Fibroblast of lung (primary cell): Measurements from ENCODE around the gene GRAP2. TPM values are rescaled to one million over a fixed set of nuclear protein-coding genes. Genes with fewer than 3 reads are reported as not detected.

ENCODE experiments used
- DNase-seq, 2 donors: peaks; one replicate each; pipeline versions ENCODE4 v3.0.0 to v3.0.0-alpha.2; 2010; ENCODE audit warnings: low read depth in 2 of 2
- H2AFZ ChIP-seq: 2 replicates; pipeline ENCODE4 v1.5.1; 2012; ENCODE audit warnings: low read length, control low read depth, inconsistent platforms
- H3K27ac ChIP-seq: 2 replicates; pipeline ENCODE4 v1.5.1; 2011; ENCODE audit warnings: low read length, control low read depth; ENCODE audit not compliant: insufficient read depth
- H3K27me3 ChIP-seq: 2 replicates; pipeline ENCODE4 v1.5.1; 2011; ENCODE audit warnings: mild to moderate bottlenecking, low read length; ENCODE audit not compliant: control insufficient read depth, insufficient read depth
- H3K36me3 ChIP-seq: 2 replicates; pipeline ENCODE4 v1.5.1; 2011; ENCODE audit warnings: low read length; ENCODE audit not compliant: control insufficient read depth, insufficient read depth
- H3K4me1 ChIP-seq: 2 replicates; pipeline ENCODE4 v1.5.1; 2011; ENCODE audit warnings: low read length; ENCODE audit not compliant: control insufficient read depth, insufficient read depth; ENCODE audit errors: extremely low read depth
- H3K4me2 ChIP-seq: 2 replicates; pipeline ENCODE4 v1.5.1; 2011; ENCODE audit warnings: low read length, control low read depth; ENCODE audit not compliant: insufficient read depth; ENCODE audit errors: extremely low read depth
- H3K4me3 ChIP-seq, 4 experiments: fragments of 200-600 bp in 1 of 4; sonication (generic) in 1 of 4; replicated peaks in 1 of 4; 2 replicates each; pipeline ENCODE4 v1.5.1; 2011 to 2016; ENCODE audit warnings: low read length in 4 of 4, low read depth in 3 of 4, mild to moderate bottlenecking in 3 of 4, control low read depth in 2 of 4, inconsistent platforms in 1 of 4, mixed read lengths in 1 of 4; ENCODE audit not compliant: insufficient read depth in 1 of 4; ENCODE audit errors: control extremely low read depth in 1 of 4
- H3K79me2 ChIP-seq: 2 replicates; pipeline ENCODE4 v1.5.1; 2012; ENCODE audit warnings: mild to moderate bottlenecking, low read length, inconsistent platforms; ENCODE audit not compliant: control insufficient read depth, insufficient read depth
- H3K9ac ChIP-seq: 2 replicates; pipeline ENCODE4 v1.5.1; 2011; ENCODE audit warnings: mild to moderate bottlenecking, low read length, control low read depth; ENCODE audit not compliant: insufficient read depth
- H3K9me3 ChIP-seq: 2 replicates; pipeline ENCODE4 v1.5.1; 2012; ENCODE audit warnings: low read depth, low read length; ENCODE audit not compliant: control insufficient read depth, insufficient read depth
- H4K20me1 ChIP-seq: 2 replicates; pipeline ENCODE4 v1.5.1; 2011; ENCODE audit warnings: low read length; ENCODE audit not compliant: control insufficient read depth, insufficient read depth; ENCODE audit errors: extremely low read depth
- EZH2 ChIP-seq: IDR thresholded peaks from 2 replicates; pipeline ENCODE4 v1.5.1; 2012; ENCODE audit warnings: low read length, control low read depth, mild to moderate bottlenecking; ENCODE audit errors: missing control alignments
- polyA plus RNA-seq, 2 donors: library from polyadenylated mRNA; depleted of rRNA in 1 of 2; stranded (reverse) in 1 of 2; unstranded in 1 of 2; fragments of >200 nt; gene quantifications; 2 replicates each; pipeline ENCODE4 v1.2.1, GENCODE V29; 2011 to 2012; ENCODE audit warnings: missing spikeins in 1 of 2
- total RNA-seq: library from RNA; depleted of rRNA; stranded (reverse); fragments of >200 nt; gene quantifications from 2 replicates; pipeline ENCODE4 v1.2.1, GENCODE V29; 2014
- TF ChIP-seq, protein P1 (sequence below), 2 donors: IDR thresholded peaks in 1 of 2; conservative IDR thresholded peaks in 1 of 2; 1 replicate in 1 of 2; 2 replicates in 1 of 2; pipeline ENCODE4 v1.5.1; 2011 to 2012; ENCODE audit warnings: low read length in 2 of 2, control low read depth in 1 of 2, inconsistent platforms in 1 of 2, low read depth in 1 of 2, mild to moderate bottlenecking in 1 of 2

GRAP2 gene
- total and polyA plus RNA-seq, 2 donors (not counting 1 experiment from before 2014, with no cell fraction given), result not detected

DNA sequence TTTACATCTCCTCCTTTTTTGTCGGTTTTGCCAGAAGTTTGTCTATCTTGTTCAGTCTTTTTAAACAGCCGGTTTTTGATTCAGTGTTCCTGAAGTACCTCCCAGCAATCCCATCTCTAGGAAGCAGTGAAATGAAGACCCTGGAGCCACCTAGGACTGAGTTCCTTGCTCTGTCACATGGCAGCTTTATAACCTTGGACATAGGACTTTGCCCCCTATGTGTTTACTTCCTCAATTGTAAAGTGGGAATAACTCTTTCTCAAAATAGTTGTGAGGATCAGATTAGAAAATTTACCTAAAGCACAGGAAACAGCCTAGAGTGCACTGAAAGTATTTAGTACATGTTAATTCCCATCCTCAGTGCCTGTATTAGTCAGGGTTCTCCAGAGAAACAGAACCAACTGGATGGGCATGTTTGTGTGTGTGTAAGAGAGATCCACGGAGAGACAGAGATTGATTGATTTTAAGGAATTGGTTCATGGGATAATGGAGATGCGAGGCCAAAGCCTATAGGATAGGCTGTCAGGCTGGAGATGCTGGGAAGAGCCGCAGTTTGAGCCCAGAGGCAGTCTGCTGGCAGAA lies 113.9 kb downstream of the GRAP2 start:
- no peak overlapping the region for H3K4me3 ChIP-seq
- no peak overlapping the region for H3K4me2 ChIP-seq
- peaks cover 10% of the 10 kb centered on the region for H3K27me3 ChIP-seq
- no peaks in the 10 kb centered on the region for H3K4me1 ChIP-seq
- H3K9me3 ChIP-seq, result no peaks in the 10 kb centered on the region
- no peak overlapping the region for H3K9ac ChIP-seq
- no peak for TF ChIP-seq EZH2
- TF ChIP-seq, protein P1, sequence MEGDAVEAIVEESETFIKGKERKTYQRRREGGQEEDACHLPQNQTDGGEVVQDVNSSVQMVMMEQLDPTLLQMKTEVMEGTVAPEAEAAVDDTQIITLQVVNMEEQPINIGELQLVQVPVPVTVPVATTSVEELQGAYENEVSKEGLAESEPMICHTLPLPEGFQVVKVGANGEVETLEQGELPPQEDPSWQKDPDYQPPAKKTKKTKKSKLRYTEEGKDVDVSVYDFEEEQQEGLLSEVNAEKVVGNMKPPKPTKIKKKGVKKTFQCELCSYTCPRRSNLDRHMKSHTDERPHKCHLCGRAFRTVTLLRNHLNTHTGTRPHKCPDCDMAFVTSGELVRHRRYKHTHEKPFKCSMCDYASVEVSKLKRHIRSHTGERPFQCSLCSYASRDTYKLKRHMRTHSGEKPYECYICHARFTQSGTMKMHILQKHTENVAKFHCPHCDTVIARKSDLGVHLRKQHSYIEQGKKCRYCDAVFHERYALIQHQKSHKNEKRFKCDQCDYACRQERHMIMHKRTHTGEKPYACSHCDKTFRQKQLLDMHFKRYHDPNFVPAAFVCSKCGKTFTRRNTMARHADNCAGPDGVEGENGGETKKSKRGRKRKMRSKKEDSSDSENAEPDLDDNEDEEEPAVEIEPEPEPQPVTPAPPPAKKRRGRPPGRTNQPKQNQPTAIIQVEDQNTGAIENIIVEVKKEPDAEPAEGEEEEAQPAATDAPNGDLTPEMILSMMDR (conservative IDR thresholded peaks at IDR 0.05 in 1 of 2, IDR thresholded peaks at IDR 0.05 in 1 of 2; ENCODE audit: low read depth in 1 of 2, low read length in 2 of 2), result no peak
- no peak overlapping the region for H2AFZ ChIP-seq
- H3K27ac ChIP-seq, result no peak overlapping the region
- no peaks in the 10 kb centered on the region for H4K20me1 ChIP-seq
- H3K36me3 ChIP-seq, result no peaks in the 10 kb centered on the region
- no peak for DNase-seq
- no peaks in the 10 kb centered on the region for H3K79me2 ChIP-seq

DNA sequence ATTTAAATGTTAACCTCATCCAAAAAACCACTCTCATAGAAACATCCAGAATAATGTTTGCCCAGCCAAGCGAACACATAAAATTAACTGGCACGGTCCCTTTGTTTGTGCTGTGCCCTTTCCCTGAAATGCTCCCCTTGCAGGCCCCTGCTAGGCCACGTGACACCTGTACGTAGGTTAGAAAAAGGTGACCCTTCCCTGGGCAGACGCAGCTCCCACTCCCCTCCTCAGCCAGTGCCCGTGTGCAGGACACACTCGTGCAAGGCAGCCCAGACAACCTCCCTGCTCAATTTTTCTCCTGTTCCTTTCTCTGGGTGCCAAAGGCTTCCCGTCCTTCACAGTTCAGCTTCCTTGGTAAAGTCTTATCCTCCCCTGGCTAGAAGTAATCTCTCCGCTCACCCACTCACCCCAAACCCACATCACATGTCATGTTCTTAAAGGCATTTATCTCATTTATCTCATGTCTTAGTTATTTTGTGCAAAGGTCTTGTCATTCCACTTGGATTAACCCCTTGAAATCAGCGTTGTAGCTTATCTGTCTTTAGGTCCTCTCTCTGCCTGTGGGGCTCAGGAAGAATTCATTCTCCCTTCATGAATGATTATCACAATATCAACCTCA lies 114.6 kb downstream of the GRAP2 start:
- H3K4me1 ChIP-seq, result no peaks in the 10 kb centered on the region
- H3K79me2 ChIP-seq, result no peaks in the 10 kb centered on the region
- H3K4me3 ChIP-seq, result no peak overlapping the region
- DNase-seq, result peak in 1 of 2 donors; percentile 39
- peaks cover 4% of the 10 kb centered on the region for H3K27me3 ChIP-seq
- H3K4me2 ChIP-seq, result no peak overlapping the region
- H4K20me1 ChIP-seq, result no peaks in the 10 kb centered on the region
- H3K9me3 ChIP-seq, result no peaks in the 10 kb centered on the region
- TF ChIP-seq EZH2, result no peak
- TF ChIP-seq, protein P1 (conservative IDR thresholded peaks at IDR 0.05 in 1 of 2, IDR thresholded peaks at IDR 0.05 in 1 of 2; ENCODE audit: low read depth in 1 of 2, low read length in 2 of 2), result no peak
- H2AFZ ChIP-seq, result no peak overlapping the region
- no peak overlapping the region for H3K9ac ChIP-seq
- H3K36me3 ChIP-seq, result no peaks in the 10 kb centered on the region
- no peak overlapping the region for H3K27ac ChIP-seq

DNA sequence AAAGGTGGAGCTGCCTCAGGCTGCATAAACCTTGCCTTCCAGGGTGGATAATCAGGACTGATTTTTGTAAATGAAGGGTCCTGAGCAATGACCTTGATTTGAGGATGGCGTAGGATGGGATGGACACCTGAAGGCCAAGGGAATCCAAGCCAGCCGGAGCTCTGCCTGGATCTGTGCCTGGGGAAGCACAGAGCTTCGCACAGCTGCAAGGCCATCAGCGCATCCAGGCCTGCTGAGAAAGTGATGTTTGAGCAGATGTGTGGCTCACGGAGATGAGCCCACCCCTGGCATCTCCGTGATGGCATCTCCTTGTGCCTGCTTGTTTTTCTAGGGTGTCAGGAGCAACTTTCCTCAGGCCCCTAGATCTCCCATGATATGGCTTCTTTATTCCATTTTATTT lies 117.2 kb downstream of the GRAP2 start:
- Histone ChIP-seq H4K20me1 (no peaks in the 10 kb centered on the region), H3K4me1 (no peaks in the 10 kb centered on the region), H3K27ac (no peak overlapping the region), H3K9ac (no peak overlapping the region), H3K4me3 (no peak overlapping the region), H3K36me3 (no peaks in the 10 kb centered on the region), H3K79me2 (no peaks in the 10 kb centered on the region), H3K4me2 (no peak overlapping the region), H3K9me3 (no peaks in the 10 kb centered on the region), H2AFZ (no peak overlapping the region), H3K27me3 (no peaks in the 10 kb centered on the region)
- DNase-seq, result no peak
- TF ChIP-seq, protein P1 (conservative IDR thresholded peaks at IDR 0.05 in 1 of 2, IDR thresholded peaks at IDR 0.05 in 1 of 2; ENCODE audit: low read depth in 1 of 2, low read length in 2 of 2), result no peak
- TF ChIP-seq EZH2, result no peak
